OCI-LY3 (cell line): ENCODE measurements around the gene RELL2.

Experiments
- EZH2phosphoT487 ChIP-seq: fragments of 200-600 bp; shearing (Covaris generic); IDR thresholded peaks from 2 replicates; pipeline ENCODE4 v1.6.1; 2018; ENCODE audit warnings: antibody characterized with exemption, mixed run types, low read depth
- TF ChIP-seq, protein P1 (sequence below): fragments of 200-600, 300-600 bp; sonication (generic); IDR thresholded peaks from 2 replicates; pipeline ENCODE4 v1.5.1; 2014; ENCODE audit warnings: antibody characterized with exemption, low read length, low read depth

GRCh38 chr5:141680751-141681201 is 44.0 kb downstream of the RELL2 start:
- TF ChIP-seq, protein P1, sequence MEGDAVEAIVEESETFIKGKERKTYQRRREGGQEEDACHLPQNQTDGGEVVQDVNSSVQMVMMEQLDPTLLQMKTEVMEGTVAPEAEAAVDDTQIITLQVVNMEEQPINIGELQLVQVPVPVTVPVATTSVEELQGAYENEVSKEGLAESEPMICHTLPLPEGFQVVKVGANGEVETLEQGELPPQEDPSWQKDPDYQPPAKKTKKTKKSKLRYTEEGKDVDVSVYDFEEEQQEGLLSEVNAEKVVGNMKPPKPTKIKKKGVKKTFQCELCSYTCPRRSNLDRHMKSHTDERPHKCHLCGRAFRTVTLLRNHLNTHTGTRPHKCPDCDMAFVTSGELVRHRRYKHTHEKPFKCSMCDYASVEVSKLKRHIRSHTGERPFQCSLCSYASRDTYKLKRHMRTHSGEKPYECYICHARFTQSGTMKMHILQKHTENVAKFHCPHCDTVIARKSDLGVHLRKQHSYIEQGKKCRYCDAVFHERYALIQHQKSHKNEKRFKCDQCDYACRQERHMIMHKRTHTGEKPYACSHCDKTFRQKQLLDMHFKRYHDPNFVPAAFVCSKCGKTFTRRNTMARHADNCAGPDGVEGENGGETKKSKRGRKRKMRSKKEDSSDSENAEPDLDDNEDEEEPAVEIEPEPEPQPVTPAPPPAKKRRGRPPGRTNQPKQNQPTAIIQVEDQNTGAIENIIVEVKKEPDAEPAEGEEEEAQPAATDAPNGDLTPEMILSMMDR: no peak
- no peak for TF ChIP-seq EZH2phosphoT487
